Skin of body (tissue), 2 donors: ENCODE results near the gene NUF2. TPM values are rescaled to one million over a fixed set of nuclear protein-coding genes. Genes with fewer than 3 reads are reported as not detected.
A peak's percentile ranks its signal among the peaks of the same experiment; 100 is the strongest.
"Not testable (repeated sequence)": the region's sequence is repeated elsewhere in the genome, so short reads cannot be mapped to it uniquely, and the experiment has no call there.

ENCODE experiments used
- DNase-seq: peaks from one replicate; lab custom pipeline; 2025; lab: John Stamatoyannopoulos, UW
- total RNA-seq: library from RNA; depleted of rRNA; stranded (reverse); fragments of >200 nt; gene quantifications from one replicate; pipeline ENCODE4 v1.2.3, GENCODE V29; 2014

NUF2 gene
- 11.9 TPM for total RNA-seq

DNA sequence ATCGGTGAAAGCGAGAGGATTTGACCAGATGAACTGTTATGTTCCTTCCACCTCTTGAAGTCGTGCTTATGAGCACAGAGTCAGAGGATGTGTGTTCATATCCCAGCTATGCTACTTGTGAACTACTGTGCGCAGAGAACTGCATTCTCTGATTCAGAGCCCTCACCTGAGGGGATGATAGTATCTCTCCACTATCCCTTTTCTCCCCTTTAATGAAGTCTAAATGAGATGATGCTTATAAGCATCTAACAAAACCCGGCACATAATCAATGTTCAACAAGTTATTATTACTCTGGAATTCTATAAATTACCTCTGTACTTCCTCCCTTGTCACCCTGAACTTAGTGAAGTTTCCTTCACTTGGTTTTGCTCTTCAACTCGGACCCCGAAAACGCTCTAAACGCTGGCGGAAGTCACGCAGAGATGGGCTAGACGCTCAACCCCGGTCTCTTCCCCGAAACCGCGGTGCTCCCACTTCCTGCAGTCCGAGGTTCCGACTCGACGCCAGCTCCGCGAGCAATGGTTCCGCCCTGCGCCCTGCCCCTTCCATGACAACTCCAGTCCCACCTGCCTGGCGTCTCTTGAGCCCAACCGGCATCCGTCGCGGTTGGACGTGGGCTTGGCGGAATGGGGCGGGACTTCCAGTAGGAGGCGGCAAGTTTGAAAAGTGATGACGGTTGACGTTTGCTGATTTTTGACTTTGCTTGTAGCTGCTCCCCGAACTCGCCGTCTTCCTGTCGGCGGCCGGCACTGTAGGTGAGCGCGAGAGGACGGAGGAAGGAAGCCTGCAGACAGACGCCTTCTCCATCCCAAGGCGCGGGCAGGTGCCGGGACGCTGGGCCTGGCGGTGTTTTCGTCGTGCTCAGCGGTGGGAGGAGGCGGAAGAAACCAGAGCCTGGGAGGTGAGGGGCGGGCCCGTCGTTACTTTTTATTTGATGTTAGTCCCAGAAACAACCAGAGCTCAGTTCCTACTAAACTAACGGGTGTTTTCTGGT is at the start of gene NUF2:
TSS of gene NUF2 (plus strand) at position 644 of the 995 bp plus-strand sequence. CDS start 4,098 bp downstream, outside the sequence.
- peak; percentile 99 for DNase-seq

DNA sequence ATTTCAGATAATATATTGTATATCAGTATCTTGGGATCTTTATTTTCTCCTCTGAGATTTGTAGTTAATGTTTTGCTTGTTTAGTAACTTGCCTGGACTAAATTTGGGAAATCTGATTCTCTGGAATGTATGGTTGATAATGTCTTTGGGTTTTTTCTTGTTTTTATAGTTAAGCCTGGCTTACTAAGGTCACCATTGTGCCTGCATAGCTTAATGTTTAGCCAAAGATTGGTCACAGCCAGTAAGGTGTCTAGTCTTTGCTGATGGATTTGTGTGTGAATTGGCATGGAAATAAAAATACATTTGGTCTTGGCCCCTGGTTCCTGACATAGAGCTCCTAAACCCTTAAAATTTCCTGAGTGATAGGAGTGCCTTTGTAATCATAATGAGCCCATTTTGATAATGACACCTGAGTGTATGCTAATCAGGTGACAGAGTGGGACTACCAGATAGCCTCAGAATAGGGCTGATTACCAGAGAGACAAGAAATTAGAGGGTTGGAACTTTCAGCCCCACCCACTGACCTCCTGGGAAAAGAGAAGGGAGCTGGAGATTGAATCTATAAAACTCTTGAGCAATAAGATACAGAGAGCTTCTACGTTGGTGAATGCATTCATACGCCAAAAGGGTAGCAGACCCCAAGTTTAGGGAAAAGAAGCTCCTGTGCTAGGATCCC is 47.9 kb upstream of the NUF2 start:
- no peak for DNase-seq

DNA sequence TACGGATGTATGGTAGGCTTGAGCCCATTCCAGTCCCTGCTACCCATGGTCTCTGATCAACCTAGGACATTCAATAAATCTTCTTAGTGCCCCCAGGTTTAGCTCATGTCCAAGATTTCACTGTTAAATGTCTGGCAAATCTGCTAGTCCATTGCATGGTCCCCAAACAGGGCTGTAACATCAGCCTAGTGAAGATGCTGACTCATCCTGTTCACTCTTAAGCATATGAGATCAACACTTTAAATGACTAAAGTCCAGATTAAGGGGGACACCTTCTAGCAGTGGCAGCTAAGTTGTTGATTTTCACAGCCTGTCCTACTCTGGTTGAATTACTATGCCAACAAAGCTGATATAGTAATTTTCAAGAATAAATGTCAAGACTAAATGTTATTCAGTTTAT is 46.5 kb upstream of the NUF2 start:
- no peak for DNase-seq

DNA sequence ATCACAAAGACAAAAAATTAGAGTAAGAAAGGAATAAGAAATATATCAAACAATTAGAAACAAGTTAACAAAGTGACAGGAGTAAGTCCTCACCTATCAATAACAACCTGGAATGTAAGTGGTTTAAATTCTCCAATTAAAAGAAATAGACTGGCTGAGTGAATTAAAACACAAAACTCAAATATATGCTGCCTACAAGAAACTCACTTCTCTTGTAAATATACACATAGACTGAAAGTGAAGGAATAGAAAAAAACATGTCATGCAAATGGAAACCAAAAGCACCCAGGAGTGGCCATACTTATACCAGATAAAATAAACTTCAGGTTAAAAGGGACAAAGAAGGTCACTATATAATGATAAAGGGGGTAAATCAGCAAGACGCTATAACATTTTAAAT is 43.2 kb upstream of the NUF2 start:
- DNase-seq, result no peak

DNA sequence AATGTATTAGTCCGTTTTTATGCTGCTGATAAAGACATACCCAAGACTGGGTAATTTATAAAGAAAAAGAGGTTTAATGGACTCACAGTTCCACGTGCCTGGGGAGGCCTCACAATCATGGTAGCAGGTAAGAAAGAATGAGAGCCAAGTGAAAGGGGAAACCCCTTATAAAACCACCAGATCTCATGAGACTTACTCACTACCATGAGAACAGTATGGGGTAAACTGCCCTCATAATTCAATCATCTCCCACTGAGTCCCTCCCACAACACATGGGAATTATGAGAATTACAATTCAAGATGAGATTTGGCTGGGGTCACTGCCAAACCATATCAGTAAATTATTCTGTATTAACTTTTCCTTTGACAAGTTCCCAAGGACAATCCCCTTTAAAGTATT is 36.9 kb upstream of the NUF2 start:
- DNase-seq, result not testable (repeated sequence)

DNA sequence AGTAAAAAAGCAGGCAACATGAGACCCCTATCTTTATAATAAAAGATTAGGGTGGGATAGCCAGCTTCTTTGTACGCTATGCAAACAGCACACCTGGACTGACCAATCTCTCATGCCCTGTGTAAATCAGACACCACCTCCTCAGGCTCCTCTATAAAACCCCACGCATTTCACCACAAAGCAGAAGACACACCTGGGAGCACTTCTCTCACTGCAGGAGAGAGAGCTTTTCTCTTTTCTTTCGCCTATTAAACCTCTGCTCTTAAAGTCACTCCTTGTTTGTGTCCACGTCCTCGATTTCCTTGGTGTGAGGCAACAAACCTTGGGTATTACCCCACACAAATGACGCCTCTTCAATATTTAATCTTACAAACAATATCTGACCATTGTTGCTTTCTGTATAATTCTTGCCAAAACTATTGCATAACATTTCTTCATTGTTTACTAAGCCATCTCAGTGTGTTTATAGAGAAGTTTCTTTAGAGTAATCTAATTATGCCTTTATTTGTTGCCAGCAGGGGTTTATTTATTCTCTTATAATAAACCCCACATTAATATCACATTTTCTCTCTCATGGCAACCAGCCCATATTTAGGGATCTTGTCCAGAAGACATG is 31.6 kb upstream of the NUF2 start:
- no peak for DNase-seq

DNA sequence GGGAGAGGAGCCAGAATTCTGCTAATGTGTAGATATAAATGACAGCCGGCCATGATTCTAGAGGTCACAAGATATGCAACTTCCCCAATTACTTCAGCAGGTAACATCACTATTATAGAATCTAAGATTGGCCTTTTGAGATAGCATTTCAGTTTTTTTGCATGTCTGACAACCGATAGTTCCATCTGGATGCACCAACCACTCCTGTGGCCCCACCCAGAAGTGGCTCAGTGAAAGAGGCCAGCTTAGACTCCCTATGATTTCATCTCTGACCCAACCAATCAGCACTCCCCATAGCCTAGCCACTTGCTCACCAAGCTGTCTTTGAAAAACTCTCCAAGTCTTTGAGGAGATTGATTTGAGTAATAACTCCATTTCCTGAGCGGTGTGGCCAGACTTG is 30.3 kb upstream of the NUF2 start:
- no peak for DNase-seq

DNA sequence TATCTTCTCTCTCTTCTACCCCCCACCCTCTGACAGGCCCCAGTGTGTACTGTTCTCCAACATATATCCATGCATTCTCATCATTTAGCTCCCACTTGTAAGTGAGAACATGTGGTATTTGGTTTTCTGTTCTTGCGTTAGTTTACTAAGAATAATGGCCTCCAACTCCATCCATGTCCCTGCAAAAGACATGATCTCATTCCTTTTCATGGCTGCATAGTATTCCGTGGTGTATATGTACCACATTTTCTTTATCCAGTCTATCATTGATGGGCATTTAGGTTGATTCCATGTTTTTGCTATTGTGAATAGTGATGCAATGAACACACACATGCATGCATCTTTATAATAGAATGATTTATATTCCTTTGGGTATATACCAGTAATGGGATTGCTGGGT is 29.6 kb upstream of the NUF2 start:
- not testable (repeated sequence) for DNase-seq

DNA sequence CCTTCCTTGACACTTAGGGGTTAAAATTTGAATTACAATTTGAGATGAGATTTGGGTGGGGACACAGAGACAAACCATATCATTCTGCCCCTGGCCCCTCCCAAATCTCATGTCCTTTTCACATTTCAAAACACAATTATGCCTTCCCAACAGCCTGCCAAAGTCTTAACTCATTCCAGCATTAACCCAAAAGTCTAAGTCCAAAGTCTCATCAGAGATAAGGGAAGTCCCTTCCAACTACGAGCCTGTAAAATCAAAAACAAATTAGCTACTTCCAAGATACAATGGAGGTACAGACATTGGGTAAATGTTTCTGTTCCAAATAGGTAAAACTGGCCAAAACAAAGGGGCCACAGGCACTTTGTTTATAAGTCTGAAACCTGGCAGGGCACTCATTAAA is 28.3 kb upstream of the NUF2 start:
- DNase-seq, result not testable (repeated sequence)

DNA sequence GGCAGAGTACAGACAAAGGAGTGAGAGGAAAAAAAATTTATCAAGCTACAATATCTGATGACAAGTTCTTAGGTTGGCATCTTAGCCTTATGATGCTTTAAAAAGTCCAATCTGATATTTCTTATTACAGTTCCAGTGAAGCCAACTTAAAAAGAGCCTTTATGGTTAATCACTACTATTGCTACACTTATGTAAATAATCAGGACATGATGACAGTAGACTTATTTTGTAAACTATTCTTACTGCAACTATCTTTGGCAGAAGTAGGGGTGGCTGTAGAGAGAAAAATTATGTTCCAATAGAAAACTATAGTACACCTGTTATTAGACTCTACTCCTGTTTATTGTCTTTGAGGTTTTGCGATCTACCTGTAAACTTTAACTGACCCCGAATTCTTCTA is 25.8 kb upstream of the NUF2 start:
- no peak for DNase-seq

DNA sequence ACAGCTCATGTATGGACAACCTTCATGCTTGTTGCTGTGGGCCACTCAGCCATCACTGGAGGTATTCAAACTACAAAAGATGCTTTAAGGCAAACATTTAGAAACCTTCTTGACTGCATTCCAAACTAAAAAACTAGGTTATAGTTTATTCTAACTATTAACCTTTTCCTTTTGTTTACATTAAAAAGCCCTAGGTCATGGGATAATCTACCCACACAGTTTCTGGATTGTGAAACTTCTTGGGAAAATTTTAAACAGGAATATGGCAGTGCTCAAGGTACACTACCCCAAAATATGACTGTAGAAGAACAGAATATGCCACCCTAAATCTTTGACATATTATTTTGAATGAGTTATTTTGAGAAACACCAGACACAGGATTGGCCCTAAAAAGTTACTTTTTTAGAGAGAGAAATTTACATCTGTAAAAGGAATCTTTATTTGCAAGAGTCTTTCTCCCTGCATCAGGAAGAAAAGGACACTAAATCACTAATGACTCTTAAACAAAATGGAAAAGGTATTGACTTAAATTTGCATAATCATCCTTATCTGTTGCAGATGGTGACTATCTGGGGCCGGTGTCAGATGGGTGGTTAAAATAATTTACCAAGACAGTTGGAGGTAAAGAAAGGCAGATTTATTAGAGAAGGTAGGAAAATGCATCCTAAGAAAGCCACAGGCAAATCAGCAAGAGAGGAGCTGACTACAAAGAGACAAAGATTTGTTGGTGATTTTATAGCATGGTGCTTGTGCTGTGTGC is 25.1 kb upstream of the NUF2 start:
- no peak for DNase-seq

DNA sequence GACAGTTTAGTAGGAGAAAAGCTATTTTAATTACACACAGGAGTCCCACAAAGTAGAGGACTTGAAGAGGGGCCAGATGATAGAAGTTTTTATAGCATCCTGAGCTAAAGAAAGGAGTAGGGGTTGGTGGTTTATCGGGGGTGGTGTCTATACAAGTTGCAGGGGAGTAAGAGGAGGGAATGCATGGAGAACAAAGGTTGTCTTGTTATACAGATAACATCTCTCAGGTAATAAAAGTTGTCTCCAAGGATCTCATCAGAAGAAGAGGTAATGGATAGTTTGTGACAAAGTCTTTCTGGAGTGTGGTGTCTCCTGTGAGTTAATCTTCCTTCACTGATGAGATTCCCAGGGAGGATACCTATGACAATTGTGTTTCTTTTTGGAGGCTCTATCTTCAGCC is 23.4 kb upstream of the NUF2 start:
- no peak for DNase-seq

DNA sequence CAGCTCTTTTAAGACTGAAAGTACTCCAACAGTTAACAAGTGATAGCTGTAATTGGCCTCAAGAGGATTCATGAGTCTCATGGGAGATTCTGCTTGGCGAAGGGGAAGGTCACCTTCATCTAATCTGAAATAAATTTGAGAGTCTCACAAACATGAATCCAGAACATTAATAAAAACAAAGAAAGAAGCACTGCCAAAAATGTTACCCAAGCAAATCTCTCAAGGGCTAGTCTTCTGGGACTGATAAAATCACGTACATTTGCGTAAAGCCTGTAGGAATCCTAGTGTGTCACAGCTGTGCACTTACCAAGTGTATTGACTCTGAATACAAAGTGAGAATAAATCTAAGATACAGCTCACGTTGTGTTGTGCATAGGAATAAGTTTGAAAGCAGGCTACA is 21.2 kb upstream of the NUF2 start:
- DNase-seq, result no peak

DNA sequence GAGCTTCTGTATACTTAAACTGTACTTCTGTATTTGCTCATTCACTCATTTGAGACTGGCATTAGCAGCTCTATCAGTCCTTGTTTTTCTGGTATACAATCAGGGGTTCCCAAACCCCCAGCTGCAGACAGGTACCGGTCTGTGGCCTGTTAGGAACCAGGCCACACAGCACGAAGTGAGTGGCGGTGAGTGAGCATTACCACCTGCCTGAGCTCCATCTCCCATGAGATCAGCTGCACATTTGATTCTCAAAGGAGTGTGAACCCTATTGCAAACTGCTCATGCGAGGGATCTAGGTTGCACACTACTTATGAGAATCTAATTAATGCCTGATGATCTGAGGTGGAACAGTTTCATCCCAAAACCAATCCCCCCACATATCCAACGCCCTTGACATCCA is 18.2 kb upstream of the NUF2 start:
- DNase-seq, result no peak

DNA sequence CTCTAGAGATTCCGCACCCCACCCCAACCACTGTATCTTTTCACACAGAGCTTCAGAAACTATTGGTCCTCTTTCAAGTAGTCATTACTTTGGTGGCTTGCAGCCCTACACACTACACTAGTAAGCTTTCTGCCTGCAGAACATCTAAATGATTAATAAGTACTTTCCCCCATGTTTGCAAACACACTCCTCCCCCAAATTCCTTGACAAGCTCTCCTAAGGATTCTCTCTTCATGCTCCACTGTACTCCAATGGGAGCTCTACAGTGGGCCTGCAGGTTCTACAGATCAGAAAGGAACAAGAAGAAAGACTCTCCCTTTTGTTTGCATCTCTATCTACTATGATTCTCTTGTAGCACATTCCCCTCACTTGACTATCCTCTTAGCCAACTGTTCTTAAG is 16.3 kb upstream of the NUF2 start:
- no peak for DNase-seq

DNA sequence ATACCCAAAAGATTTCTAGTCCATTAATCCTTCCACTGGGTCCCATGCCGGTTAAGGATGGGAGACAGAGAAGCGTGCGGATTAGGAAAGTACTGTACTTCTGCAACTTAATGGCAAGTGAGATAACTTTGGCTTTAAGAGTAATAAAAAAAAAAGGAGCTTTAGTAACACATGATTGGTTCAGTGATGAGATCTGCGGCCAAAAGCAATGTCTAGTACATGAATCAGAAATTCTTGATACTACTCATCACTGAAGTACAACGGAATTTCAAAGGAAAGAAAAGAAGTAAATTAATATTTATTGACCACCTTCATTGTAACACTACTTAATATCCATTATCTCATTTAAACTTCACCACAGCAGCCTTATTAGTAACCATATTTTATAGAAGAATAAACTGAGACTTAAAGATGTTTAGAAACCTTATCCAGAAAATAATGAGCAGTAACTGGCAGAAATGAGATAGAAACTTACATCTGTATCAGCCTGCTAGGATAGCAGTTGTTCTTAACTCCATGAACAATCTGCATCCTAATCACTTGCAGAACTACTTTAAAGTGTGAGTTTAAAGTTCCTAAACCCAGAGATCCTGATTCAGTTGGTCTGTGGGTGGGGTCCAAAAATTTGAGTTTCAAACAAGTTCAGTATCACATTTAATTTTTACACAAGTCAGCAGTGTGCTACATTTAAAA is 14.1 kb upstream of the NUF2 start:
- no peak for DNase-seq

DNA sequence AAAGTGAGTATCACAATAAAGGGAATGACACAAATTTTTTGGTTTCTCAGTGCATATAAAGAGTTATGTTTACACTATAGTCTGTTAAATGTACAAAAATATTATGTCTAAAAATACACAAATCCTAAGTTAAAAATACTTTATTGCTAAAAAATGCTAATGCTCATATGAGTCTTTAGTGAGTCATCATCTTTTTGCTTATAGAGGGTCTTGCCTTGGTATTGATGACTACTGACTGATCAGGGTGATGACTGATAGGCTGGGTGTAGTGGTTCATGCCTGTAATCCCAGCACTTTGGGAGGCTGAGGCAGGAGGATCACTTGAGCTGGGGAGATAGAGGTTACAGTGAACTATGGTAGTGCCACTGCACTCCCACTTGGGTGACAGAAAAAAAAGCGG is 12.9 kb upstream of the NUF2 start:
- DNase-seq, result no peak

DNA sequence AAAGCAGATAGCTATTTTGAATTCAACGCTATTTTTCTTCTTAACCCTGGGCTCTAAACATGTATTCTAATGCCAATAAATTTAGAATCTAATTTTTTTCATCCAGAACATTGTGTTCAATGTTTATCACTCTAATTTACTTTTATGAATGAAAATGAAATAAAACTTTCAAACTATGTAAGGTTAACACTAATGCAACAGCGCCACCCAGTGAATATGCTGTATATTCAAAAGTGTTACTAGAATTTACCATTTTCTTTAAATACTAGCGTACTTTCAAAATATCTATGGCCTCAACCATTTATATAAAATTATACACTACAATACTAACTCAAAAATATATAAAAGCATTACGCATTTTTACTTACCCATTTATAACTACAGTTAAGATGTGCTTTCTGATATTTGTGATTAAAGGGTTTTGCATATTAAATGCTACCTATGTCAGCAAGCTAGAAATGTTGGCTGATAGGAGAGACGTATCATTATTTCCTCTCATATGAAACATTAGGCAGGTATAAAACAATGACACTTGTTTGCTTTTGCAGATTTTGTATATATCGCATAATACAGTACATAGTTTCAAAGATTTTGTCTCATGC is 5.9 kb upstream of the NUF2 start:
- DNase-seq, result peak; percentile 28

DNA sequence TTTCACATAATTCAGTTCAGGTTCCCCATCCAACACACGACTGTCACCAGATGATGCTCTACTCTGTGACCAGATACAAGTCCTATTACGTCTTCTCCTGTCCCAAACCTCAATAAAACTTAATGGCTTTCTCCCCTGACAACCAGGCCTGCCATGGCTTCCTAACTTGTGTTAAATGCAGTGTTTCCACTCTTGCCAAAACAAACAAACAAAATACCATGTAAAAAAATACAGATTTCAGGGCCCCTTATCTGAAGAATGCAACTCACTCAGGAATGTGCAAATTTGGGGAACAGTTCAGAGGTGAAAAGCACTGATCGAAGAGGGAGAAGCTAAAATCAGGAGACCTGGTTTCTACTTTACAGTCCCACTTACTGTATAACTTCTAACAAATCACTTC is 863 bp upstream of the NUF2 start:
- no peak for DNase-seq

DNA sequence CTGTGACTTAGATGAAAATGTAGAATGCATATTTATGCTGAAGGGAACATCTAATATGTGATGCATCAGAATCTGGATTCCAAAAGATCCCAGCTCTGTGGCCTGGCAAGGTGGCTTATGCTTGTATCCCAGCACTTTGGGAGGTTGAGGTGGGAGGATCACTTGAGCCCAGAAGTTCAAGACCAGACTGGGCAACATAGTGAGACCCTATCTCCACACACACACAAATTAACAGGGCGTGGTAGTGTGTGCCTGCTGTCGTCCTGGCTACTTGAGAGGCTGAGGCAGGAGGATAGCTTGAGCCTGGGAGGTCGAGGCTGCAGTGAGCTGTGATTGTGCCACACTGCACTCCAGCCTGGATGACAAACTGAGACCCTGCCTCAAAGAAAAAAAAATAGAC is 1.6 kb downstream of the NUF2 start:
- not testable (repeated sequence) for DNase-seq
